PC-9 (cell line): ENCODE measurements around the gene ABCC3.

Experiments used
- CTCF ChIP-seq: fragments of 200-600 bp; sonication (generic); conservative IDR thresholded peaks from 2 replicates; pipeline ENCODE4 v1.6.1; 2017; ENCODE audit warnings: mixed run types, antibody characterized with exemption, mild to moderate bottlenecking, moderate library complexity
- EZH2 ChIP-seq: fragments of 200-600 bp; sonication (generic); IDR thresholded peaks from 2 replicates; pipeline ENCODE4 v1.8.0; 2017; ENCODE audit warnings: antibody characterized with exemption, low read depth

DNA sequence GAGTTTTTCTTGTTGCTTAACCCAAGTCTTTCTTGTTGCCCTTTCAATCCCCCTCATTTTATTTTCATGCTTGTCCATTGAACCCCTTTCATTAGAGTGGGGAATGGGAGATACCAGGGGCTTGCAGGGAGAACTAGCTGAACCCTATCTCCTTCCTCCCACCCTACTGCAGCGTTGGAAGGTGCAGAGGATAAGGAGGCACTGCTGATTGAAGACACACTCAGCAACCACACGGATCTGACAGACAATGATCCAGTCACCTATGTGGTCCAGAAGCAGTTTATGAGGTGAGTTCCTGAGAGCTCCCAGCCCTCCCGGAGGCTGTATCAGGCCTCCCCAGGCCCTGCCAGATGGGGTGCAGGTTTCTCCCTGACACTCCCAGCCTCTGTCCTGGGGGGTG, 40.5 kb downstream of the ABCC3 start:
- no peak for TF ChIP-seq CTCF
- no peak for TF ChIP-seq EZH2
